DMS 273 treated with DMSO at 0.1 percent for 48 hours (cell line): Measurements from ENCODE around the gene PLS1.
A peak's percentile ranks its signal among the peaks of the same experiment; 100 is the strongest.
"Not testable (repeated sequence)": the region's sequence is repeated elsewhere in the genome, so short reads cannot be mapped to it uniquely, and the experiment has no call there.

ENCODE experiments used
- DNase-seq: peaks from one replicate; lab custom pipeline; 2025; lab: John Stamatoyannopoulos, UW

Gene PLS1

DNA sequence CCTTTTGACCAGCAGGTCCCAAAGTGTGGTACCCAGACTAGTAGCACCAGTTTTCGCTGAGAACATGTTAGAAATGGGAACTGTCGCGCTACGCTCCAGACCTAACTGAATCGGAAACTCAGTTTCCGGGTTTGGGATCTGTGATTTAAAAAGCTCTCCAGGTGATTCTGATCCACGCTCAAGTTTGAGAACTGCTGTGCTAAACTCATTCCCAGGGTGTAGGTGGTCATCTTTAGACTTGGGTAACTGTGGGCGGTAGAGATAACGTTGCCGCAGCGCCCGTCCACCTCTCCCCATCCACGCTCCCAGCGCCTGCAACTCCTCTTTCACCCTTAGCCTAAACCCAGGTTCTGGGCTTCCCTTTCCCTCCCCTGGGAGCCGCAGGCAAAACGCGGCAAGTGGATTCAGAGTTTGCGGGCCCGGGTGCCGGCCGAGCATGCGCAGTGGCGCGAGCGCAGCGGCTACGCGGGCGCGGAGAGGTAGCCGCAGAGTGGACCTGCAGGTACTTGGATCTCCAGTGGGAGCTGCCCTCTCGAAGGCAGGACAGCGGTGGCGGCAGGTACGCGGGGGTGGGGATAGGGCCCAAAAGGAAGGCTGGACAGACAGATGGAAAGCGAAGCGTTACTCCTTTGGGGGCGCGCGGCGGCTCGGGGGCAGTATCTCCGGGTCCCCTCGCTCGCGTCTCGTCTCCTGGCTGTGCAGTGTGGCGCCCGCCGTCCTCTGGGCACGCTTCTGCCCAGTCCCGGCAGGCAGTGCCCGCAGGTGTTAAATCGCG, at the start of gene PLS1:
PLS1 (plus strand) TSS at position 443 of the 775 bp plus-strand sequence. CDS start 67,845 bp downstream, outside the sequence.
- peak; percentile 84 for DNase-seq

DNA sequence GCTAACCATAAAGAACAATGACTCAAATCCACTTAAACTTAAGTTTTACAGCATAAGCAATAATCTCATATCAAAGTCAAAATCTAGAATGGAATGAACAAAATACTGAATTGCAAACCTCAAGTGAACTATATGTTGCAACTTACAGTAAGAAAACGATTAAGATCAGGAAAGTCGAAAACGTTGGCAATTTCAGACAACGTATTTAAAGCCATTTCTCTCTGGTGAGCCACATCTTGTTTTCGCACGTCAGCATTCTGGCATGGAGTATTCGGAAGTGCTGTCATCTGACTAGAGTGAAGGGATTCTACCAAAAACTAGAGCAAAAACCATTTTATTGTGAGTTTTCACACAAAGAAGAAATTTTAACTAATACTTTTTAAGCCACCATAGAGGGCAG, 46.2 kb upstream of the PLS1 start:
- DNase-seq, result no peak

GRCh38 chr3:142552579-142552978, 43.6 kb upstream of the PLS1 start:
- not testable (repeated sequence) for DNase-seq

GRCh38 chr3:142553741-142554140, 42.5 kb upstream of the PLS1 start:
- DNase-seq, result no peak

- no peak for DNase-seq
Measured at GRCh38 chr3:142560118-142560517, 36.1 kb upstream of the PLS1 start.

- no peak for DNase-seq
Measured at GRCh38 chr3:142563496-142563997, 32.6 kb upstream of the PLS1 start.

DNA sequence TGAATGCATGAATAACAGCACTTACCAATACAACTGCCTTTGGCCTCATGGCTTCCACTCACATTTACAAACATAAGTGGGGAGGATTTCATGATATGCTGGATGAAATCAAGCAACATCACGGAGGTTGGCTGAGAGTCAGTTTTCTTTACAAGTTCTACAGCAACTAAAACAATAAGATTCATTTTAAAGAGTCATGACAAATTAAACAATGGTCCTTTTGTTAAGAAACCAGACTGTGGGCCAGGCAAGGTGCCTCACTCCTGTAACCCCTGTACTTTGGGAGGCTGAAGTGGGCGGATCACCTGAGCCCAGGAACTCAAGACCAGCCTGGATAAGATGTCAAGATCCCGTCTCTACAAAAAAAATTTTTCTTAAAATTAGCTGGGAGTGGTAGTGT, 30.1 kb upstream of the PLS1 start:
- no peak for DNase-seq

- no peak for DNase-seq
Measured at GRCh38 chr3:142568393-142569017, 27.7 kb upstream of the PLS1 start.

DNA sequence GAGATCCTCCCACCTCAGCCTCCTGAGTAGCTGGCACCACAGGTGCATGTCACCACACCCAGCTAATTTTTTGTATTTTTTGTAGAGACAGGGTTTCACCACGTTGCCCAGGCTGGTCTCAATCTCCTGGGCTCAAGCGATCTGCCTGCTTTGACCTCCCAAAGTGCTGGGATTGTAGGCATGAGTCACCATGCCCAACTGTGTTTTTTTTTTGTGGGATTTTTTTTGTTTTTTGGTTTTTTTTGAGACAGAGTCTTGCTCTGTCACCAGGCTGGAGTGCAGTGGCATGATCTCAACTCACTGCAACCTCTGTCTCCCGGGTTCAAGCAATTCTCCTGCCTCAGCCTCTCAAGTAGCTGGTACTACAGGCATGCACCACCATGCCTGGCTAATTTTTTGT, 26.8 kb upstream of the PLS1 start:
- not testable (repeated sequence) for DNase-seq

- DNase-seq, result not testable (repeated sequence)
Measured at GRCh38 chr3:142574223-142574622, 22.0 kb upstream of the PLS1 start.

DNA sequence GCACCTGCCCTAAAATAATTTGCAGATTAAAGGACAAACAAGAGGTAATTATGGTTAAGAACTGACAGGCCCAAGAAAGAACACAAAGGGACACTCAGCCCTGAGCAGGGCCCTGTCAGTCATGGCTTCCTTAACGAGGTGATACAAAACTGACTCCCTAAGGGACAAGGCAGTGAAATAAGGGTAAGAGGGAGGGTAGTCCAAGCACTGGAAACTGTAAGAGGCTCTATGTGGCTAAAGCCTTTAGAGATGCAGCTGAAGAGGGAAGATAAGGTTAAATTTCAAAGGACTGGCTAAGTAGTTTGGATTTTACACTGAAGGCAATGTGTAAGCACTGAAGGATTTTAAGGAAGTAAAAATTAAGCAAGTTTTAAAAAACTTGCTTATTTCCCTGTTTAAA, 21.5 kb upstream of the PLS1 start:
- DNase-seq, result no peak

GRCh38 chr3:142576792-142577191, 19.4 kb upstream of the PLS1 start:
- DNase-seq, result no peak

- no peak for DNase-seq
Measured at GRCh38 chr3:142577696-142578328, 18.4 kb upstream of the PLS1 start.

- DNase-seq, result peak; percentile 93
Measured at GRCh38 chr3:142578329-142579223, 17.6 kb upstream of the PLS1 start, which contains the start of gene ATR. Gene ATR (minus strand): TSS chr3:142578733. CDS start chr3:142578704, 29 bp downstream.

DNA sequence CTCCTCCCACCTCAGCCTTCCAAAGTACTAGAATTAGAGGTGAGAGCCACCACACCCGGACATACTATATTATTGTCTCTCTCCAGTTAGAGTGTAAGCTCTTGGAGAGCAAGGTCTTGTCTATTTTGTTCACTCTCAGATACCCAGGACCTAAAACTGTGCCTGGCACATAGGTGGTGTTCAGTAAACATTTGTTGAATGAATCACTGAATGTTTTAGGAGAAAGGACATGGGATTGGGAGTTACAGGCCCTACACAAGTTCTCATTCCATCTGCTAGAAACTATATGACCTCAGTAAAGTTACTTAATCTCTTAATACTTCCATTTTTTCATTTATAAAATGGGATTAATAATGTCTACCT, 16.2 kb upstream of the PLS1 start:
- DNase-seq, result no peak

GRCh38 chr3:142581070-142581469, 15.1 kb upstream of the PLS1 start:
- DNase-seq, result not testable (repeated sequence)

DNA sequence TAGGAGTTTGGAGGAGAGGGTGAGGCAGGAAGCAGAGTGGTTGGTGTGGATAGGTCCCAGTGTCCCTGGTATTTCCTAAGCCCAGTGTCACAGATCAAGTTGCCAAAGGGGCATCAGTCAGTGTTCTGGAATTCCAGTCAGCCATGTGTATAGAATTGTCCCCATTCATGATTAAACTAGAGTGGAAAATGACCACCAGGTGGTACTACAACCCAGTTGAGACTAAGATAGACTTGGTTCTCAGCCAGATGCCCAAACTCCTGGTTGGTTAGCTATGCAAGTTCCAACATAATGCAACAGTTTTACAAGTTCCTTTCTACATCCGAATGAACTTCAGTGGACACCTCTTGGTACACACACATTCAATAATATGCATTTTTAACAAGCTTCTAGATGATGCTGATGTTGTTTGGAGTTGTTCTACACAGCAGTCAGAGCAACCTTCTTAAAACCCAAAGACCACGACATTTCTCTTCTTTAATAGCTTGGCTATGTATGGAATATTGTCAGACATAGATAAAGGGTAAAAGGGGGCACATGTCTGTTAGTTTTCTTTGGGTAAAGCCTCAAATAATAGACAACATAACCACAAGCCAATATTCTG, 9.3 kb upstream of the PLS1 start:
- DNase-seq, result peak; percentile 68

DNA sequence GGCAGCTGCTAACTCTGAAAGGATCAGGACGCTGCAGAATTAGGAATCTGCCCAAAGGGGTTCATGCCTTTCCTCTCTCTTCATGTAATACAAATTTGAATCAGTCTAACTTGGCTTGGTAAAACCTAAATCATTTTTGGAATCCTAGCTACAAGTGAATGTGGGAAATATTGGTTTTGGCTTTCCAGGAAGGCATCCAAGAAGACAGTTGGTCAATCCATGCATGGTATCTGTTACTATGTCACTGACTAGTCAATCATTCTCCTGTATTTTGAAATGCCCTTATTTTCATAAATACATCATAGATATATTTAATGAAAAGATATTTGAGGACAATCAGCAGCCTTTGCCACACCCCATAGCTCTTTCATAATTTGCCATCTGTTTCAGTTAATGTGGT, 7.5 kb upstream of the PLS1 start:
- no peak for DNase-seq

DNA sequence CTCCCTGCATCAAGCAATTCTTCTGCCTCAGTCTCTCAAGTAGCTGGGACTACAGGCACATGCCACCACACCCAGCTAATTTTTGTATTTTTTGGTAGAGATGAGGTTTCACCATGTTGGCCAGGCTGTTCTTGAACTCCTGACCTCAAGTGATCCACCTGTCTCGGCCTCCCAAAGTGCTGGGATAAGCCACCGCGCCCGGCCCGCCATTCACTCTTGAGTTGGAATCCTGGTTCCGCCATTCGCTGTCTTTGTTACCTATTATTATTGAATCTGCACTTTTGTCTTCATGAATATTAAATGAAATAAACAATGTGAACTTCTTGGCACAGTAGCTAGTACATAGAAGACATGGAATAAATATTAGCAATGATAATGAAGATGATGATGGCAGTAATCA, 3.9 kb upstream of the PLS1 start:
- not testable (repeated sequence) for DNase-seq

DNA sequence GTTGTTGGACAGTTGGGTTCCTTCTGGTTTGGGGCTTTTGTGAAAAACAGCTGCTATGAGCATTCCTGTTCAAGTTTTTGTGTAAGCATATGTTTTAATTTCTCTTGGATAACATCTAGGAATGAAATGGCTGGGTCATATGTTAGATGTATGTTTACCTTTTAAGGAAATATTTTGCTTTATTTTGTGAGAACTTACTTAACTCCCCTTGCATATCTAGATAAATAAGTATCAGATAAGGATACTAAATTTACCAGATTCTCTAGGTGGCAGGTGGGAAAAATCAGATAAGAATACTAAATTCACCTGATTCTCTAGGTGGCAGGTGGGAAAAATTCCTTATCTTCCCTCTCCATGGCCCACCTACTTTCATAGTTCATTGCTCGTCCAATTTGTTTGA, 1.1 kb upstream of the PLS1 start:
- DNase-seq, result no peak

DNA sequence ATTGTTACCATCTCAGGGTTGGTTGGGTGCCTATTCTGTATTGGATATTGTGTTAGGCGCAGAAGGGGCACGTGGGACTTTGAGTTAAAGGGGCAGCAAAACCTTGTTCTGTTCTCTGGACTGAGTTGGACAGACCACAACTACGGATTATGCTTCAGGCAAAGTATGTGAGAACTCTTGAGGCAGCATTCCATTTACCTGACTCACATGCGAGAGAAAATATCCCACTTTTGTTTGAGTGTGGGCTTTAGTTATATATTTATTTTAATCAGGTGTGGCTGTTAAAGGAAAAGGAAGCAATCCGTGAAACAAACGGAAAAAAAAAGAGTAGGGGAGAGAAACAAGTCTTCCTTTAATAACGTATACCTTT, 627 bp upstream of the PLS1 start:
- DNase-seq, result no peak

DNA sequence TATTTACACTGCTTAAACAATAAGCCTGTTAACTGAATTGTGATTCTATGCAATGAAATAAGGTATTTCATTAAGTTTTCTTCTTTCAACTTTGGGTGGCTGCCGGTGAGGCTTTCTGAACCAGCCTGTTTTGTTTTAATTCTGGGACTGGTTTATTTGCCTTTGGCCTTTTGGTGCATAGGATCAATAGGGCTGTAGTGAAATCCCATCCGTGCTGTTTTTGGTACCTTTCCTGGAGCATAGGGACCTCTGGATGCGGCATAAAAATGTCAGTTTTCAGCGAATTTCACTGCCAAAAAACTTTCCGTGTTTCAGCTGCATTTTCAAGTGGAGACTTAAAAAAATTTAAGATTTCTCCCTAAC, 514 bp downstream of the PLS1 start:
- DNase-seq, result no peak
